Caco-2 (cell line): Measurements from ENCODE around the gene MAP7. TPM values are rescaled to one million over a fixed set of nuclear protein-coding genes. Genes with fewer than 3 reads are reported as not detected.
"Not testable (repeated sequence)": the region's sequence is repeated elsewhere in the genome, so short reads cannot be mapped to it uniquely, and the experiment has no call there.

Experiments used
- BruUV-seq: library from RNA; stranded (reverse); fragments of 400-500 nt; replicated peaks from 2 replicates; lab custom pipeline; 2021; lab: Mats Ljungman, UMichigan
- CTCF ChIA-PET: fragments of 300-600 bp; sonication (Branson Sonifier 250); formaldehyde crosslinking; loops from one replicate; lab custom pipeline; 2022; ENCODE audit warnings: antibody characterized with exemption; lab: Charles Lee
- POLR2A ChIA-PET: fragments of 300-600 bp; sonication (Branson Sonifier 250); formaldehyde crosslinking; loops from one replicate; lab custom pipeline; 2022; ENCODE audit warnings: antibody characterized with exemption; lab: Charles Lee
- DNase-seq, 2 experiments: peaks; one replicate each; pipeline versions ENCODE4 v3.0.0 to v3.0.0-alpha.2; 2020 to 2022
- H3K27me3 ChIP-seq: replicated peaks from 2 replicates; pipeline ENCODE4 v1.6.0; 2011; ENCODE audit warnings: low read length; ENCODE audit not compliant: control insufficient read depth, insufficient read depth
- H3K36me3 ChIP-seq: 2 replicates; pipeline ENCODE4 v1.5.1; 2011; ENCODE audit warnings: low read length; ENCODE audit not compliant: control insufficient read depth, insufficient read depth
- H3K4me1 ChIP-seq: fragments of 250-450 bp; sonication (Bioruptor Pico); 2 replicates; pipeline ENCODE4 v1.5.1; 2020; ENCODE audit warnings: mild to moderate bottlenecking
- H3K4me3 ChIP-seq: 2 replicates; pipeline ENCODE4 v1.5.1; 2011; ENCODE audit warnings: low read depth, mild to moderate bottlenecking, control low read depth, low read length
- H3K9me3 ChIP-seq: fragments of 250-450 bp; sonication (Bioruptor Pico); 2 replicates; pipeline ENCODE4 v1.5.1; 2020; ENCODE audit warnings: mild to moderate bottlenecking, moderate library complexity
- H3K27ac Mint-ChIP-seq: one replicate; pipeline ENCODE4 v1.8.0; 2022; ENCODE audit warnings: mixed read lengths; ENCODE audit not compliant: unreplicated experiment
- H3K27me3 Mint-ChIP-seq: one replicate; pipeline ENCODE4 v1.8.0; 2022; ENCODE audit warnings: mixed read lengths; ENCODE audit not compliant: insufficient read depth, unreplicated experiment
- H3K36me3 Mint-ChIP-seq: one replicate; pipeline ENCODE4 v1.8.0; 2022; ENCODE audit warnings: mild to moderate bottlenecking, mixed read lengths; ENCODE audit not compliant: insufficient read depth, unreplicated experiment
- H3K4me1 Mint-ChIP-seq: one replicate; pipeline ENCODE4 v1.8.0; 2022; ENCODE audit warnings: low read depth, mixed read lengths; ENCODE audit not compliant: unreplicated experiment
- H3K4me3 Mint-ChIP-seq: one replicate; pipeline ENCODE4 v1.8.0; 2022; ENCODE audit warnings: mild to moderate bottlenecking, moderate library complexity, mixed read lengths; ENCODE audit not compliant: unreplicated experiment
- H3K9me3 Mint-ChIP-seq: one replicate; pipeline ENCODE4 v1.8.0; 2022; ENCODE audit warnings: mixed read lengths; ENCODE audit not compliant: unreplicated experiment
- CTCF ChIP-seq, 2 experiments: fragments of 200-600 bp in 1 of 2; IDR thresholded peaks; 1 replicate in 1 of 2; 2 replicates in 1 of 2; pipeline versions ENCODE4 v1.5.1 to v1.8.0; 2011 to 2022; ENCODE audit warnings: antibody characterized with exemption in 1 of 2, control low read depth in 1 of 2, inconsistent platforms in 1 of 2, low read depth in 1 of 2, low read length in 1 of 2, mild to moderate bottlenecking in 1 of 2, moderate library complexity in 1 of 2; ENCODE audit not compliant: insufficient read depth in 1 of 2, severe bottlenecking in 1 of 2, unreplicated experiment in 1 of 2
- intact Hi-C: fragments of 100-400 bp; cut with micrococcal nuclease; formaldehyde crosslinking; loops from one replicate; pipeline ENCODE4 v1.10.0; 2022; ENCODE audit not compliant: unreplicated experiment
- total RNA-seq: library from RNA; stranded (reverse); gene quantifications from 2 replicates; pipeline ENCODE4 v1.2.3, GENCODE V29; 2022

Gene MAP7
- total RNA-seq, 1 experiment from 2014 or later, result 55.3 TPM

DNA sequence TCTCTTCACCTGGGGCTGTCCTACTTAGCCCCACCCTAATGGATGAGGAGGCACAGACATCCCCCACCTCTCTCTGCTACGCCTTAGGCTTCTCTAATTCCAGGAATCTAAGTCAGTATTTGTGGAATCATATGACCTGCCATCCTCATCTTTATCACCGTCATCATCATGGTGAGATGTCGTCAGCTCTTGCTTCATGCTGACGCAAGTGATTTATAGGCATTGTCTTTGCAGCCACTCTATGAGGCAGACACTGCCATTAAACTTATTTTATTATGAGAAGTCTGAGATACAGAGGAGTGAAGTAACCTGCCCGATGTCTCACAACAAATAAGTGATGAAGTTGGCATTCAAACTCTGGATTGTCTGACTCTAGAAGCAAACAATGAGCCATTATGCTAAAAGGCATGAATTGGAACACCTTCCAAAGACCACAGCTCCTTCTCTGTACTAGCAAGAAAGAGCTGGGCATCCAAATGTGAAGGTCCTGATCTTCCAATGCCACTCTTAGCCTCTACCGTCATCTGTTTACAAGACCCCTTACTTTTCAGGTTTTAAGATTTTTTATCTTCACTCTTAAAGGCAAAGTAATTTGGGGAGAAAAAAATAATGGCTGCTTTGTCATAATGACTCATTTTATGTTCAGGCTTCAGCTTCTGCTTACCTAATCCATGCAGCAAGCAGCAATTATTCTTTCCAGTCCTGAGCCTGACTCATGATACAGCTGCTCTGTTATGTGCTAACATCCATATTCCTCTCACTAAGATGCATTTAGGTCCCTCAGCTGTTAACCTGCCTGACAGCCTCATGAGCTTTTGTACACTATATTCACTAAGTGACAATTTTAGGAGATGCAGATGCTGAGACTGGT lies 146.9 kb downstream of the MAP7 start:
- ChIA-PET CTCF (interaction anchor here (0.6 to 2.3 kb wide), 2 partner anchors 147 to 152 kb away, joined by 5 to 6 read pairs; partner anchors contain the start of gene MAP7), POLR2A (no interaction called here)
- Mint-ChIP-seq H3K27ac (no peak overlapping the region), H3K36me3 (no peaks in the 10 kb centered on the region), H3K9me3 (peaks cover 9% of the 10 kb centered on the region), H3K4me1 (no peaks in the 10 kb centered on the region), H3K27me3 (no peaks in the 10 kb centered on the region), H3K4me3 (no peak overlapping the region)
- H3K4me1 ChIP-seq, result no peaks in the 10 kb centered on the region
- peaks cover 2% of the 10 kb centered on the region for H3K36me3 ChIP-seq
- no peak overlapping the region for H3K4me3 ChIP-seq
- TF ChIP-seq CTCF (IDR thresholded peaks at IDR 0.05; ENCODE audit: insufficient read depth in 1 of 2, low read depth in 1 of 2, low read length in 1 of 2, severe bottlenecking in 1 of 2, unreplicated experiment in 1 of 2), result no peak
- BruUV-seq, result no TSS peak
- no peak for DNase-seq
- intact Hi-C loops, result no loop called here
- no peaks in the 10 kb centered on the region for H3K27me3 ChIP-seq
- H3K9me3 ChIP-seq, result no peaks in the 10 kb centered on the region

DNA sequence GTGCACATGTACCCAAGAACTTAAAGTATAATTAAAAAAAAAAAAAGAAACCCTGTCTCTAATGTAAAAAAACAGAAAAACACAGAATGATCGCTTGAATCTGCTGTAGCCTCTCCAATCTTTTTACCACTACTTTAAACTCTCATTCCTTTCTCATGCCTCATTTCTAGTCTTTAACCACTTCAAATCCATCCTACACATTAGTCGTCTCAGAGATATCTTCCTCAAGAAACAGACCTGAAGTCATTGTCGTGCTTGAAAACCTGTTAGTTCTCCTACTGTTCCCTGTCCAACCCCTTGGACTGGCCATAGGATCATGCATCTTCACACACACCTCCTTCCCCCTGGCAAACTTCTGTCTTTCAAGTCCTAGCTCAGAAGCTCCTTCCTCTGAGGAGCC lies 148.5 kb downstream of the MAP7 start:
- no peak for TF ChIP-seq CTCF (IDR thresholded peaks at IDR 0.05; ENCODE audit: insufficient read depth in 1 of 2, low read depth in 1 of 2, low read length in 1 of 2, severe bottlenecking in 1 of 2, unreplicated experiment in 1 of 2)
- intact Hi-C loops, result no loop called here
- Mint-ChIP-seq H3K27ac (no peak overlapping the region), H3K9me3 (peaks cover 9% of the 10 kb centered on the region), H3K36me3 (no peaks in the 10 kb centered on the region), H3K4me1 (no peaks in the 10 kb centered on the region), H3K27me3 (no peaks in the 10 kb centered on the region), H3K4me3 (no peak overlapping the region)
- peaks cover 2% of the 10 kb centered on the region for H3K36me3 ChIP-seq
- no peaks in the 10 kb centered on the region for H3K9me3 ChIP-seq
- ChIA-PET POLR2A (no interaction called here), CTCF (no interaction called here)
- H3K4me3 ChIP-seq, result no peak overlapping the region
- no TSS peak for BruUV-seq
- no peak for DNase-seq
- H3K27me3 ChIP-seq, result no peaks in the 10 kb centered on the region
- H3K4me1 ChIP-seq, result no peaks in the 10 kb centered on the region

DNA sequence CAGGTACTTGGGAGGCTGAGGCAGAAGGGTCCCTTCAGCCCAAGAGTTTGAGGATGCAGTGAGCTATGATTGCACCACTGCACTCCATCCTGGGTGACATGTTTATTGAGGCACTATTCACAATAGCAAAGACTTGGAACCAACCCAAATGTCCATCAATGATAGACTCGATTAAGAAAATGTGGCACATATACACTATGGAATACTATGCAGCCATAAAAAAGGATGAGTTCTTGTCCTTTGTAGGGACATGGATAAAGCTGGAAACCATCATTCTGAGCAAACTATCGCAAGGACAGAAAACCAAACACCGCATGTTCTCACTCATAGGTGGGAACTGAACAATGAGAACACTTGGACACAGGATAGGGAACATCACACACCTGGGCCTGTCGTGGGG lies 149.0 kb downstream of the MAP7 start:
- H3K4me3 Mint-ChIP-seq, H3K27me3 Mint-ChIP-seq, H3K9me3 Mint-ChIP-seq, H3K36me3 Mint-ChIP-seq, DNase-seq, H3K4me1 ChIP-seq, CTCF ChIA-PET, H3K27ac Mint-ChIP-seq, intact Hi-C loops, H3K4me1 Mint-ChIP-seq, H3K9me3 ChIP-seq, H3K36me3 ChIP-seq, BruUV-seq, H3K4me3 ChIP-seq, H3K27me3 ChIP-seq, POLR2A ChIA-PET: not testable (repeated sequence)
